Activated CD8-positive, alpha-beta memory T cell treated with anti-CD3 and anti-CD28 coated beads for 24 hours (primary cell): ENCODE data around the gene DECR2.
A peak's percentile ranks its signal among the peaks of the same experiment; 100 is the strongest.
"Not testable (repeated sequence)": the region's sequence is repeated elsewhere in the genome, so short reads cannot be mapped to it uniquely, and the experiment has no call there.

Experiments used
- DNase-seq: peaks from one replicate; pipeline ENCODE4 v3.0.0-alpha.2; 2020

DECR2 gene

DNA sequence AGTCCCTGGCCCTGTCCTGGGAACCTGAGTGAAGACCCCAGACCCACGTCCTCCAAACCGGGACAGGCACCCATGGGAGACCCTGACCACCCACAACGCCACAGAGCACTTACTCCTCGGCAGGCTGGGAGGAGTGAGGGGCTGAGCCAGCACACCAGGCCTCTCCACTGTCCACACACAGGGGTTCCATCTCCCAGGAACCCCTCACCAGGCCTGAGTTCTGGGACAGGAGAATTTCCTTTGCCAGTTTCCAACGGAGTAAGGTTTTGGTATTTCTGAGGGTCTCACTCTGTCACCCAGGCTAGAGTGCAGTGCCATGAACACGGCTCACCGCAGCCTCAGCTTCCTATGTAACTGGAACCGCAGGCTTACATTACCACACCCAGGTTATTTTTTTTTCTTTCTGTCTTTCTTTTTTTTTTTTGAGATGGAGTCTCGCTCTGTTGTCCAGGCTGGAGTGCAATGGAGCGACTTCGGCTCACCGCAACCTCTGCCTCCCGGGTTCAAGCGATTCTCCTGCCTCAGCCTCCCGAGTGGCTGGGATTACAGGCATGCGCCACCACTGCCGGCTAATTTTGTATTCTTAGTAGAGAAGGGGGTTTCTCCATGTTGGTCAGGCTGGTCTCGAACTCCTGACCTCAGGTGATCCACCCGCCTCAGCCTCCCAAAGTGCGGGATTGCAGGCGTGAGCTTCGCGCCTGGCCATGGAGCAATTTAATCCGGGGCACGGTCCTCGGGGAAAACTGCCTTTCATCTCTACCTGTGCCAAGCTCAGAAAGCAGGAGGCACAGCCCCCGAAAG is 21.5 kb upstream of the DECR2 start:
- DNase-seq: no peak

GRCh38 chr16:380762-381011 is 21.0 kb upstream of the DECR2 start:
- DNase-seq: no peak

- DNase-seq: no peak
These were observed 20.5 kb upstream of the DECR2 start for GRCh38 chr16:381012-381788.

DNA sequence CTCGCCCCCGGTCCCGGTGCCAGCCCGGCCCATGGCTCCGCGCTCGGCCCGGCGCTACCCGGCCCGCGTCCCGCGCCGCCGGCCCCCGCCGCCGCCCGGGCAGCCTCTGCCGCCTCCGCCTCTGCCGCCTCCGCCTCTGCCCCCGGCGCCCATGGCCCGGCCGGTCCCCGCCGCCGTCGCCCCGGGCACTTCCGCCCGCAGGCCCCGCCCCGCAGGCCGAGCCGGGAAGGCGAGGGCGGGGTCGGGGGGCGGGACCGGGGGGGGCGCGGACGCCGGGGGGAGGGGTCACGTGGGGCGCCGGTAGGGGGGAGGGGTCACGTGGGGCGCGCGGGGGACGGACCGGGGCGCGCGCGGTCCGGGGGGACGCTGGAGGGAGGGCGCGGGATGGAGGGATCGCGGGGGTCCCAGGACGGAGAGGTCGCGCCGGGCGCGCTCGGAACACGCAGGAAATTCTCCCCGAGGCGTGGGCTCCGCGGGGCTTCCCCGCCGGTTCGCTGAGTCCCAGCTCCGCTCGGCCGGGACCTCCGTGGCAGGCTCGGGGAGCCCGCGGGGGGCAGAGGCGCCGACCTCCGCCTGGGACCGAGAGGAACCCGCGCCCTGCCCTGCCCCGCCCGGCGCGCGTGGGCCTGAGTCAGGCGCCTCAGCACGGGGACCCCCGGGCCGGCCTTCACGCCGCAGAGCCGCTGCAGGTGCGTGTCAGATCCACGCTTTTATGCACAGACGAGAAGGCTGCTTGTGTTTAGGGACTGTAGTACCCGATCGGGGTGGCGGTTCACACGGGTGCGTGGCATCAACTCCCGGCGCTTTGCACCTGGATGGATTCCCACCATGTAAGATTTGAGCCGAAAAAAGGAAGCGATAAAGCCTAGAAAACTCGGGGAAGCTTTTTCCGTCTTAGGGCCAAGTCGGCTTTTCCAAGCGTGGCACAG is 19.6 kb upstream of the DECR2 start, which contains the start of gene PGAP6:
PGAP6 (minus strand) TSS at position 190 of the 929 bp plus-strand sequence; CDS start at position 33, 157 bp downstream.
- peak; percentile 82 for DNase-seq

DNA sequence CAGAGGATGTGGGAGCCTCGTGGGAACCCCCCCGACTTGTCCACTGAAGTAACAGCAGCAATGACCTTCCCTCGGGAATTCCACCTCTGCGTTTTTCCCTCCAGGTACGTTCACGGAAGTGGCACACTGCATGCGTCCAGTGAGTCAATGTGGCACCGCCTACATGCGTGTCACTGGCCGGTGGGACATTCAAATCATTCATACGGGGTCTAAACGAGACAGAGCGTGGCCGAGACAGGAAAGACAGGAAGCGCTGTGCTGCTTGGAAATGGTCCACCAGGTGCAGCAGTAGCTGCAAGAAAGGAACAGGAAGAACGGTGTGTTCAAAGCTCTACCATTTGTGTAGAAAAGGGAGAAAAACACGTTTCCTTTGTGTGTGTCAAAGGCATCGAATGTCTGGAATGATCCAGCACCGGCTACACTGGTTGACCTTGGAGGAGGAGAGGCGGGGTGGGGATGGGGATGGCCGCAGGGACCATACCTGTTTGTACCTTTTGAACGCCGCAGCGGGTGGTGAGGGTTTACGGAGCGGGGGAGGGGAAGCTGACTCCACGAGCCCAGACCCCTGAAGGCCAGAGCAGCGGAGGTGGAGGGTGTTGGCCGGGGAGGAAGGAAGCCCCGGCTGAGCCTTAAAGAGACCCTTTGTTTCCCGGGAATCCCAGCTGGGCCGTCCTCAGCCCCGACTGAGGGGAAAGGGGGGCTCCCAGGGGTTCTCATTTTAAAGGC is 18.2 kb upstream of the DECR2 start:
- DNase-seq: peak; percentile 77

DNA sequence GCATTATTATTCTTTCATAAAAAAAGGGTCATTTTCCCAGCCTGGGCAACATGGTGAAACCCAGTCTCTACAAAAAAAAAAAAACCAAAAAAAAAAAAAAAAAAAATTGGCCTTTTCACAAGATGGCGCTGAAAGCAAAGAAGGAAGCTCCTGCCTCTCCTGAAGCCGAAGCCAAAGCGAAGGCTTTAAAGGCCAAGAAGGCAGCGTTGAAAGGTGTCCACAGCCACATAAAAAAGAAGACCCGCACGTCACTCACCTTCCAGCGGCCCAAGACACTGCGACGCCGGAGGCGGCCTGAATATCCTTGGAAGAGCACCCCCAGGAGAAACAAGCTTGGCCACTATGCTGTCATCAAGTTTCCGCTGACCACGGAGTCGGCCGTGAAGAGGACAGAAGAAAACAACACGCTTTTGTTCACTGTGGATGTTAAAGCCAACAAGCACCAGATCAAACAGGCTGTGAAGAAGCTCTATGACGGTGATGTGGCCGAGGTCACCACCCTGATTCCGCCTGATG is 15.0 kb upstream of the DECR2 start:
- no peak for DNase-seq

GRCh38 chr16:387761-388666 is 13.7 kb upstream of the DECR2 start:
- DNase-seq: not testable (repeated sequence)

- no peak for DNase-seq
These were observed 12.3 kb upstream of the DECR2 start for GRCh38 chr16:389352-389751.

DNA sequence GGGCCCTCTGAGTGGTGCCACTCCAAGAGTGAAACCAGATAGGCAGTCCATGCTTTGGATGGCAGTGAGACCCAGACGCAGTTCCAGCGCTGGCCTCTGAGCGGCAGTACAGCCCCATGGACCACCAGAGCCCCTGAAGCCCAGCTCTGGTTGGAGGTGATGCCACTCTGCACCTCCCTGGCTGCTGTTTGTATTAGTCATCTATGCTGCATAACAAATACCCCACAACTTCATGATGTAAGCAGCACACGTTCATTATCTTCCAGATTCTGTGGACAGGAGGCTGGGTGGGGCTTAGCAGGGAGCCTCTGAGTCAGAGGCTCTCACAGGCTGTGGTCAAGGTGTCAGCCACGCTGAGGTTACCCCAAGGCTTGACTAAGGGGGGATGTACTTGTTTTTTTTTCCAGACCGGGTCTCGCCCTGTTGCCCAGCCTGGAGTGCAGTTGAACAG is 9.8 kb upstream of the DECR2 start:
- DNase-seq: peak; percentile 93

DNA sequence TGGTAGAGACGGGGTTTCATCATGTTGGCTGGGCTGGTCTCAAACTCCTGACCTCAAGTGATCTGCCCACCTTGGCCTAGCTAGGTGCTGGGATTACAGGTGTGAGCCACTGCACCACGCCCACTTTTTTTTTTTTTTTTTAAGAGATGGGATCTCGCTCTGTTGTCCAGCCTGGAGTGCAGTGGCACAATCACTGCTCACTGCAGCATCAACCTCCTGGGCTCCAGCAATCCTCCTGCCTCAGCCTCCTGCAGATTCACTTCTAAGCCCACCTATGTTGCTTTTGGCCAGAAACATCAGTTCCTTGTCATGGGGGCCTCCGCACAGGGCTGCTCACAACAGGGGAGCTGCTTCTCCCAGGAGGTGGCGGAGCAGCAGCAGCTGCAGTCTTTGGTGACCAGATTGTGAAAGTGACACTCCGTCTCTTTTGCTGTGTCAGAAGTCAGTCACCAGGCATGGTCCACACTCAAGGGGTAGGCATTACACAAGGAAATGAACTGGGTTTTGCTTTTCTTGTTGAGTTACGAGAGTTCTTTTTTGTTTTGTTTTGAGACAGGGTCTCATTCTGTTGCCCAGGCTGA is 9.1 kb upstream of the DECR2 start:
- DNase-seq: no peak

- no peak for DNase-seq
These were observed 5.5 kb upstream of the DECR2 start for GRCh38 chr16:396199-396598.

DNA sequence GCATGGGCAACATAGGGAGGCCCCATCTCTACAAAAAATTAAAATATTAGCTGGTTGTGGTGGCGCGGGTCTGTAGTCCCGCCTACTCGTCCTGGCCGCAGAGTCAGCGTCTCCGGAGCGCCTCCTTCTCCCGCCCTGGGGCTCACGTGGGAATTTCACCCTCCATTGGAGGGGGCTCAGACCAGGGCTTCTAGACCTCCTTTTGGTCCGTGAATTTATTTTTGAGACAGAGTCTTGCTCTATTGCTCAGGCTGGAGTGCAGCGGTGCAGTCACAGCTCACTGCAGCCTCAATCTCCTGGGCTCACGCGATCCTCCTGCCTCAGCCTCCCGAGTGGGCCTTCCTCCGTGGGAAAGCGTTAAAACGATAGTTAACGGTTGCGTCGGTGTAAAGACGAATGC is 5.1 kb upstream of the DECR2 start:
- no peak for DNase-seq

- DNase-seq: no peak
These were observed 4.5 kb upstream of the DECR2 start, which contains the start of gene NME4 for GRCh38 chr16:397135-397661. TSS of gene NME4 (plus strand) at chr16:397199. CDS start at chr16:397223, 24 bp downstream.

DNA sequence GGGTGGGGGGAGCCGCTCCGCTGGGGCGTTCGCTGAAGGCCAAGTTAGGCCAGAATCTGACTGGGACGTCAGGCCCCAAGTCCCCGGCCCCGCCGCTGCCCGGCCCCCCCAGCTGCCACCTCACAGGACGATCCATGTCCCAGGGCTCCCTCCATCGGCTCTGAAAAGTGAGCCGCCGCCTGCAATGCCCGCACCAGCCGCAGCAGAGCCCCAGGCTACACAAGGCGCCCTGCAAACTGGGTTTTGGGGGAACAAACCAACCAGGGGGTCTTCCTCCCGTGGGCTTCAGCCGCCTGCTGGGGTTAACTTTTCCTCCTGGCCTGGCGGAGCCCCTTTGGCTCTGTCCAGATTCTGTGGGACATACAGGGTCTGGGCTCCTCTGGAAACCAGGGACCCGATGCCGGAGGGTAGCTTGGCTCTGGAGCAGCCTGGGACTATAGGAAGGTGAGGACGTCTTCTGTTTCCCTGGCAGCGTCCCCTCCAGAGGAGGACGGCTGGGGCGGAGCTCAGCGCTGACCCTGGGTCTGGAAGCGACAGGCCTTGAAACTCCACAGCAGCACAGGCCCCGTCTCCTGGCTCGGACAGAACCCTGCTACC is 3.9 kb upstream of the DECR2 start:
- no peak for DNase-seq

GRCh38 chr16:398561-399339 is 2.9 kb upstream of the DECR2 start:
- DNase-seq: no peak

DNA sequence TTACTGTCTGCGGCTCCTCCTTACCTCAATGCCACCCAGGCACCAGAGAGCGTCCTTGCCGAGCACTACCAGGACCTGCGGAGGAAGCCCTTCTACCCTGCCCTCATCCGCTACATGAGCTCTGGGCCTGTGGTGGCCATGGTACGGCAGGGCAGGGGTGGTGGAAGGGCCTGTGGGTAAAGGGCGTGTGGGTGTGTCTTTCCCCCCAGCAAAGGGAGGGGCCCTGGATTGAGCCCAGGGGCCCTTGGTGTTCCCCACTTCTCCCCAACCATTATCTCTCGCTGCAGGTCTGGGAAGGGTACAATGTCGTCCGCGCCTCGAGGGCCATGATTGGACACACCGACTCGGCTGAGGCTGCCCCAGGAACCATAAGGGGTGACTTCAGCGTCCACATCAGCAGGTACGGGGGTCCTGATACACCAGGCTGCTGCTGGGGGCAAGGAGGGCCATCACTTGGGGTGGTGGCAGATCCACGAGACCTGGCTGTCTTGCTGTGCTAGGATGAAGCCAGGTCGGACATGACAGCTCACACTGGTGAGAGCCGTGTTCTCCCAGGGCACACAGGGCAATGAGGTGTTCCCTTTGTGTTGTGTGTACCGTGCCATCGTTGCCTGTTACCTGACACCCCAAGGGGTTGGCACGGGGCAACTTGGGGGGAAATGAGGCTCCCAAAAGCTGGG is 2.2 kb upstream of the DECR2 start:
- DNase-seq: no peak

GRCh38 chr16:400061-400591 is 1.6 kb upstream of the DECR2 start:
- no peak for DNase-seq

DNA sequence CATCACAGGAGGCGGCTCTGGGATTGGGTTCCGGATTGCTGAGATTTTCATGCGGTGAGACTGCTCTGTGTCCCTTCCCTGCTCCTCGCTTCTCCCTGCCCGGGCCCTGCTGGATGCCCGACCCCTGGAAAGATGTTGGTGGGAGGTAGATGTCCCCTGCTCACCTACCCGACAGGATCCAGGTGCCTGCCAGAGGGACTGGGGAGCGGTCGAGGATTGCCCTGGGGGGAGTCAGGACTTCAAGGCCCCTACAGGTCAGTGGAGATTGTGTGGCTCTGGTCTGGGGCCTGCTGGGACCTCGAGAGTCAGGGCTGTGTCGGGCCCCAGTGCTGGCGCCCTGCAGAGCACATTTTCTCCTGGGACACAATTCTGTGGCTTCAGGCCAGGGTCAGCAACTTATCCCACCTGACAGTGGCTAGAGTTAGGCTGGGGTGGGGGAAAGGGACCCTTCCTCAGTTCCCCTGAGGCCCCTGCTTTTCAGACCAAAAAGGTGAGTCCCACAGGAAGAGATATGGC is 3.3 kb downstream of the DECR2 start:
- DNase-seq: no peak
